C4-2B (cell line): ENCODE results near the gene PFKFB3.

ENCODE experiments used
- ZFX ChIP-seq: fragments of 450-650 bp; IDR thresholded peaks from 2 replicates; pipeline ENCODE4 v1.6.1; 2017
- TF ChIP-seq, protein P1 (sequence below): fragments of 450-650 bp; conservative IDR thresholded peaks from 2 replicates; pipeline ENCODE4 v1.5.1; 2017; ENCODE audit warnings: mild to moderate bottlenecking

DNA sequence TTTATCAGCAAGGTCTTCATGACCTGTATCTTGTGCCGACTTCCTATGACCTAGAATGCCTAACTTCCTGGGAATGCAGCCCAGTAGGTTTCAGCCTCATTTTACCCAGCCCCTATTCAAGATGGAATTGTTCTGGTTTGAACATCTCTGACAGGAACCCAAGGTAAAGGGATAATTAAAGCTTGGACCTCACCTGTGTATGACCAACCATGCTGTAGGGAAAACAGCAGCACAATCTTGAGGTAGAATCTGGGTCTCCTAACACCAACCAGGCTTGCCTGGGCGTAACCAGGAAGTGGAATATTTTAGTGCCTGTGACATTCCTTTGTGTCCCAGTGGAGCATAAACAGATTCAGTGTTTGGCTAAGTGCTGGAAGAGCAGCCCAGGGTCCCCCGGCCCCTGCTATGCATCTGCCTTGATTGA, 94.1 kb downstream of the PFKFB3 start:
- TF ChIP-seq, protein P1, sequence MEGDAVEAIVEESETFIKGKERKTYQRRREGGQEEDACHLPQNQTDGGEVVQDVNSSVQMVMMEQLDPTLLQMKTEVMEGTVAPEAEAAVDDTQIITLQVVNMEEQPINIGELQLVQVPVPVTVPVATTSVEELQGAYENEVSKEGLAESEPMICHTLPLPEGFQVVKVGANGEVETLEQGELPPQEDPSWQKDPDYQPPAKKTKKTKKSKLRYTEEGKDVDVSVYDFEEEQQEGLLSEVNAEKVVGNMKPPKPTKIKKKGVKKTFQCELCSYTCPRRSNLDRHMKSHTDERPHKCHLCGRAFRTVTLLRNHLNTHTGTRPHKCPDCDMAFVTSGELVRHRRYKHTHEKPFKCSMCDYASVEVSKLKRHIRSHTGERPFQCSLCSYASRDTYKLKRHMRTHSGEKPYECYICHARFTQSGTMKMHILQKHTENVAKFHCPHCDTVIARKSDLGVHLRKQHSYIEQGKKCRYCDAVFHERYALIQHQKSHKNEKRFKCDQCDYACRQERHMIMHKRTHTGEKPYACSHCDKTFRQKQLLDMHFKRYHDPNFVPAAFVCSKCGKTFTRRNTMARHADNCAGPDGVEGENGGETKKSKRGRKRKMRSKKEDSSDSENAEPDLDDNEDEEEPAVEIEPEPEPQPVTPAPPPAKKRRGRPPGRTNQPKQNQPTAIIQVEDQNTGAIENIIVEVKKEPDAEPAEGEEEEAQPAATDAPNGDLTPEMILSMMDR, result no peak
- TF ChIP-seq ZFX, result no peak
